Measurements from ENCODE around the gene ALK.

DNA sequence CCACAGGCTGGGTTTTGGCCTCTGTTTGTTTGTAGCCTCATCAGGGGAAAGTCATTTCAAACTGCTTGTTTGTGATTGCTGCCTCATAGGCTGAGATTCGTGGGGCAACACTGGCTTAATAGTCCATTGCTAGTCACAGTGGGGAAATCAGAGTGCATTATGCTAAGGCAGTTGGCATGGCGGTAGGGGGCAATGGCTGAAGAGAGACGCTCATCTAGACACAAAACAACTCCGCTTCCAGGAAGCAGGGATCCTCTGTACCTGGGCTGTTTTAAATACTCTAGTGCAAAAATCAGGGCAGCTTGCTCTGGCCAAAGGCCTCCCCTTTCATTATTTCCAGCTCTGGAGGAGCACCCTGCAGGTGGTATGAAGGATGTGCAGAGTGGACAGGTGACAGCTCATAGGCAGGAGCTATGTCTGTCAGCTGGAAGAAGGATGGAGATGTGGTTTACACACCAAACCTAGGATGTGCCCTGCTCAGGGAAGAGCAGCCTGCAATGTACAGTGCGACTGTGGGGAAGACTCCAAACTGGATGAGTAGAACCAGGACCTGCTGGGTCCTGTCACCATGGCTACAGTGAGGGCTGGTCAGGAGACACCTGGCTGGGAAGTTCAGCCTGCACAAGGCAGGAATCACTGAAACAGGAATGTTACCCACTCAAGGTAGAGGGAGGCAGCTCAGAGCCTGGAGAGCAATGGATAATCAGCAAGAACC lies 571.9 kb downstream of the ALK start:
- TF ChIP-seq, protein P1, sequence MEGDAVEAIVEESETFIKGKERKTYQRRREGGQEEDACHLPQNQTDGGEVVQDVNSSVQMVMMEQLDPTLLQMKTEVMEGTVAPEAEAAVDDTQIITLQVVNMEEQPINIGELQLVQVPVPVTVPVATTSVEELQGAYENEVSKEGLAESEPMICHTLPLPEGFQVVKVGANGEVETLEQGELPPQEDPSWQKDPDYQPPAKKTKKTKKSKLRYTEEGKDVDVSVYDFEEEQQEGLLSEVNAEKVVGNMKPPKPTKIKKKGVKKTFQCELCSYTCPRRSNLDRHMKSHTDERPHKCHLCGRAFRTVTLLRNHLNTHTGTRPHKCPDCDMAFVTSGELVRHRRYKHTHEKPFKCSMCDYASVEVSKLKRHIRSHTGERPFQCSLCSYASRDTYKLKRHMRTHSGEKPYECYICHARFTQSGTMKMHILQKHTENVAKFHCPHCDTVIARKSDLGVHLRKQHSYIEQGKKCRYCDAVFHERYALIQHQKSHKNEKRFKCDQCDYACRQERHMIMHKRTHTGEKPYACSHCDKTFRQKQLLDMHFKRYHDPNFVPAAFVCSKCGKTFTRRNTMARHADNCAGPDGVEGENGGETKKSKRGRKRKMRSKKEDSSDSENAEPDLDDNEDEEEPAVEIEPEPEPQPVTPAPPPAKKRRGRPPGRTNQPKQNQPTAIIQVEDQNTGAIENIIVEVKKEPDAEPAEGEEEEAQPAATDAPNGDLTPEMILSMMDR (IDR thresholded peaks at IDR 0.05) = no peak
- TF ChIP-seq POLR2A (IDR thresholded peaks at IDR 0.05) = no peak
